ENCODE data around the gene CDH2. TPM values are rescaled to one million over a fixed set of nuclear protein-coding genes. Genes with fewer than 3 reads are reported as not detected.

Gene CDH2
- total and polyA plus RNA-seq, 7 donors, result under 0.01 to 8.2 (median 5.6) TPM; not detected in 1

DNA sequence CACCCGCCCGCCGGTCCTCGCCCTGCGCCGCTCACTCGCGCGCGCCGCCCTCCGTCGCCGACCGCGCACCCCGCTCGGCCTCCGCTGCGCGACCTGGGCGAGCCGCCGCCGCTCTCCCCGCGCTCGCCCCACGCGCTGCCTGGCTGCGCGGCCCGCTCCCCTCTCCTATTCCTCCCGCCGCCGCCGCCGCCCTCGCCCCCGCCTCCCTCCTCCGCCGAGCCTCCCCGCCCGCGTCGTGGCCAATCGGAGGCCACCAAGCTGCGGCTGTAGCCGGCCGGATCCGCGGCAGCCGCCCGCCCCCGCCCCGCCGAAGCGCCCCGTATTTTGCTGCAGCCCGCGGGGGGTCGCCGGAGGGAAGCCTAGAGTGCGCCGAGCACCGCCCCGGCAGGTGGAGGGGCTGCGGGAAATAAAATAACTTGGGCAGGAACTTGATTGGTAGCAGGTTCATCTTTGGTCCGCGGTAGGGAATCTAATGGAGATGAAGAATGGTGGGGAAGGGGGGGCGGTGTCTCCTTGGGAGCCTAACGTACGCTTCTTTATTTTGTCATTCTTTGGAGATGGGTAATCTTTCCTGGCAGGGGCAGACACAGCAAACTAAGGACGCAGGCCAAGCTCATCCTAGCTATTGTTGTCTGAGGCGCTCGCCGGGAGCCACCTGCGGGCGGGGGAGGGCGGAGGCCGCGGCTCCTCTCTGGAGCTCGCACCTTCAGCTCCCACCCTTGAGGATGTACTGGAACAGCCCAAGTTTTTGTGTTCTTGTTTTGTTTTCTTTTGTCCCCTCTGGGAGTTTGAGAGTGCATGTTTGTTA is 1.1 kb upstream of the CDH2 start:
- Histone ChIP-seq H3K9me3 (no peaks in the 10 kb centered on the region), H3K4me3 (peak overlapping the region; percentile 34 to 70 (median 56)), H3K27me3 (peaks cover 19 to 38% (median 28%) of the 10 kb centered on the region in 3 donors), H3K36me3 (no peaks in the 10 kb centered on the region), H3K27ac (peak overlapping the region; percentile 45 to 81 (median 68)), H3K4me1 (peaks cover 0 to 29% (median 18%) of the 10 kb centered on the region in 4 donors)
- no peak for DNase-seq
- intact Hi-C loops (cut with DNase I), result no loop called here
- TF ChIP-seq POLR2AphosphoS5 (IDR thresholded peaks at IDR 0.05) (peak in 1 of 4 donors; percentile 11), POLR2A (IDR thresholded peaks at IDR 0.05) (no peak)
- TF ChIP-seq, protein P1, sequence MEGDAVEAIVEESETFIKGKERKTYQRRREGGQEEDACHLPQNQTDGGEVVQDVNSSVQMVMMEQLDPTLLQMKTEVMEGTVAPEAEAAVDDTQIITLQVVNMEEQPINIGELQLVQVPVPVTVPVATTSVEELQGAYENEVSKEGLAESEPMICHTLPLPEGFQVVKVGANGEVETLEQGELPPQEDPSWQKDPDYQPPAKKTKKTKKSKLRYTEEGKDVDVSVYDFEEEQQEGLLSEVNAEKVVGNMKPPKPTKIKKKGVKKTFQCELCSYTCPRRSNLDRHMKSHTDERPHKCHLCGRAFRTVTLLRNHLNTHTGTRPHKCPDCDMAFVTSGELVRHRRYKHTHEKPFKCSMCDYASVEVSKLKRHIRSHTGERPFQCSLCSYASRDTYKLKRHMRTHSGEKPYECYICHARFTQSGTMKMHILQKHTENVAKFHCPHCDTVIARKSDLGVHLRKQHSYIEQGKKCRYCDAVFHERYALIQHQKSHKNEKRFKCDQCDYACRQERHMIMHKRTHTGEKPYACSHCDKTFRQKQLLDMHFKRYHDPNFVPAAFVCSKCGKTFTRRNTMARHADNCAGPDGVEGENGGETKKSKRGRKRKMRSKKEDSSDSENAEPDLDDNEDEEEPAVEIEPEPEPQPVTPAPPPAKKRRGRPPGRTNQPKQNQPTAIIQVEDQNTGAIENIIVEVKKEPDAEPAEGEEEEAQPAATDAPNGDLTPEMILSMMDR (IDR thresholded peaks at IDR 0.05), result no peak
- 1% methylated on average over 83 of the region's 83 CpGs for WGBS, 2 donors

DNA sequence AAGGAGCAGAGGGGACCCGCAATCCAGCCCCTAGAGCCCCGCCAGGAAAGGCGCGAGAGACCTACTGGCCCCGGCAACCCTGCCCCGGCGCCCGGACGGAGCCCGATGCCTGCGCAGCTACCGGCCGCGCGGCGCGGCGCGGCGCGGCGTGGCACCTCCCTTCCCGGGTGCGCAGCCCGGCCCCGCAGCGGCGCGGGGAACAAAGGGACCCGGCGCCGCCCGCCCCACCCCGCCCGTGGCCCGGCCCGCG is 307 bp downstream of the CDH2 start:
- intact Hi-C loops (cut with DNase I), result no loop called here

GRCh38 chr18:28175930-28176697 is 816 bp downstream of the CDH2 start:
- peaks cover 0 to 29% (median 18%) of the 10 kb centered on the region in 4 donors for H3K4me1 ChIP-seq
- no peaks in the 10 kb centered on the region for H3K9me3 ChIP-seq
- DNase-seq, result no peak
- peak overlapping the region; percentile 22 to 81 (median 56) for H3K27ac ChIP-seq
- H3K36me3 ChIP-seq, result no peaks in the 10 kb centered on the region
- intact Hi-C loops (cut with DNase I), result no loop called here
- whole genome bisulfite sequencing, 2 donors, result 1 to 6% methylated on average over 44 of the region's 44 CpGs
- TF ChIP-seq EP300 (IDR thresholded peaks at IDR 0.05) (no peak), POLR2AphosphoS5 (IDR thresholded peaks at IDR 0.05) (no peak), POLR2A (IDR thresholded peaks at IDR 0.05) (no peak)
- TF ChIP-seq, protein P1 (IDR thresholded peaks at IDR 0.05), result no peak
- H3K4me3 ChIP-seq, result peak overlapping the region; percentile 18 to 70 (median 56)
- peaks cover 19 to 57% (median 31%) of the 10 kb centered on the region in 3 donors for H3K27me3 ChIP-seq

More for the DNA sequence above, 307 bp downstream of the CDH2 start:
- Histone ChIP-seq H3K4me3 (peak overlapping the region; percentile 18 to 70 (median 56)), H3K27me3 (peaks cover 19 to 52% (median 30%) of the 10 kb centered on the region in 3 donors), H3K9me3 (no peaks in the 10 kb centered on the region), H3K36me3 (no peaks in the 10 kb centered on the region), H3K4me1 (peaks cover 0 to 29% (median 18%) of the 10 kb centered on the region in 4 donors), H3K27ac (peak overlapping the region; percentile 45 to 81 (median 68))
- TF ChIP-seq, protein P1 (IDR thresholded peaks at IDR 0.05), result no peak
- TF ChIP-seq POLR2AphosphoS5 (IDR thresholded peaks at IDR 0.05) (no peak), POLR2A (IDR thresholded peaks at IDR 0.05) (no peak), EP300 (IDR thresholded peaks at IDR 0.05) (no peak)
- 1 to 2% methylated on average over 38 of the region's 38 CpGs for WGBS, 2 donors
- no peak for DNase-seq

DNA sequence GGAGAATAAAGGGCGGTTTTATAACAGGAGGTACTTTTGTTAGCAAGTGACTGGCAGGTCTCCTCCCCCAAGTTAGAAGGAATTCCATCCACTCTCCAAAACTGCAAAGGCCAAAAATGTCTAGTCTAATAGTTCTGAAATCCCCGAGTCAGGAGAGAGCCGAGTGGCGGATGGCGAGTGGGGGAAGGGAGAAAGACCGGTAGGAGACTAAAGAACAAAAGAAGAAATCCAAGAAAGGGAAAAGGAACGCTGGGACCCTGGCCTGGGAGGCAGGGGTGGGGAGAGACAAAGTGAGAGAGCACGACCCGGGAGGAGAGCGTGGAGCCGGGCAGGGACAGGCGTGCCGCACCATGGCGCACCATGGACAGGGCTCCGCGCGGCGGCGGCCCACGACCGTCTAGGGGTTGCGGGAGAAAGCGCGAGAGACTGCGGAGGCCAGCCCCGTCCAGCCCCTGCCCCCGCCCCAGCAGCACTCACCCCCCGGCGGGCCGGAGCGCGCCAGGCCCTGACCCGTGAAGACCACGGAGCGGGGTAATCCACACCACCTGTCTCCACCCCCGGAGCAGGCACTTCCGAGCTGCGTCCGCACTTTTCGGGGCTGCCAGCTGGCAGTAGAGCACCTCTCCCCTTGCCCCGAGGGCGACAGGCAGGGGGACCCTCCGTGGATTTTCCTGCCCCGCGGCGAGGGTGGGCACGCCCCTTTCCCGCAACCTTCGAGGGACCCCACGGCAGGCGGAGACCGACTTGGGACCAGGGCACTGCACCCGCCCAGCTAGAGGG is 1.6 kb downstream of the CDH2 start:
- TF ChIP-seq, protein P1 (IDR thresholded peaks at IDR 0.05), result no peak
- TF ChIP-seq EP300 (IDR thresholded peaks at IDR 0.05), result no peak
- no peak for TF ChIP-seq POLR2AphosphoS5 (IDR thresholded peaks at IDR 0.05)
- TF ChIP-seq POLR2A (IDR thresholded peaks at IDR 0.05), result no peak
- WGBS, 2 donors, result 3 to 13% methylated on average over 53 of the region's 53 CpGs
- intact Hi-C loops (cut with DNase I), result no loop called here
- Histone ChIP-seq H3K4me3 (peak overlapping the region; percentile 18 to 70 (median 56)), H3K27me3 (peaks cover 19 to 65% (median 31%) of the 10 kb centered on the region in 3 donors), H3K36me3 (no peaks in the 10 kb centered on the region), H3K9me3 (no peaks in the 10 kb centered on the region), H3K27ac (peak overlapping the region in 2 of 4 donors; percentile 22 to 81), H3K4me1 (peaks cover 0 to 29% (median 18%) of the 10 kb centered on the region in 4 donors)
- peak; percentile 60 for DNase-seq
